SK-N-SH (cell line): ENCODE data around the gene CBFA2T2.

Source experiments
- CTCF ChIP-seq: fragments of 200-600 bp; sonication (generic); IDR thresholded peaks from 2 replicates; pipeline ENCODE4 v1.6.1; 2017; ENCODE audit warnings: antibody characterized with exemption, mild to moderate bottlenecking, moderate library complexity
- EP300 ChIP-seq, 2 experiments: IDR thresholded peaks; 2 replicates each; pipeline versions ENCODE4 v1.4.0 to v1.6.1; 2012; ENCODE audit warnings: borderline replicate concordance in 1 of 2, low read depth in 1 of 2, low read length in 1 of 2
- FOXJ3 ChIP-seq: sonication (generic); formaldehyde crosslinking; IDR thresholded peaks from 2 replicates; pipeline ENCODE4 v1.5.1; 2020; ENCODE audit warnings: mild to moderate bottlenecking, missing genetic modification reagents
- ZBTB33 ChIP-seq: IDR thresholded peaks from 2 replicates; pipeline ENCODE4 v1.4.0; 2012; ENCODE audit warnings: low read depth, borderline replicate concordance
- TF ChIP-seq, protein P1 (sequence below): IDR thresholded peaks from 2 replicates; pipeline ENCODE4 v1.4.0; 2012; ENCODE audit warnings: low read depth

- TF ChIP-seq CTCF (no peak), EP300 (IDR thresholded peaks at IDR 0.05; ENCODE audit: borderline replicate concordance in 1 of 2, low read depth in 1 of 2, low read length in 1 of 2) (no peak), FOXJ3 (CRISPR knock-in tag) (no peak), ZBTB33 (no peak)
- TF ChIP-seq, protein P1, sequence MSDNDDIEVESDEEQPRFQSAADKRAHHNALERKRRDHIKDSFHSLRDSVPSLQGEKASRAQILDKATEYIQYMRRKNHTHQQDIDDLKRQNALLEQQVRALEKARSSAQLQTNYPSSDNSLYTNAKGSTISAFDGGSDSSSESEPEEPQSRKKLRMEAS: no peak
These were observed 9.8 kb upstream of the CBFA2T2 start for GRCh38 chr20:33480048-33480447.
